T-cell (primary cell): ENCODE results near the gene UAP1L1. TPM values are rescaled to one million over a fixed set of nuclear protein-coding genes. Genes with fewer than 3 reads are reported as not detected.

ENCODE experiments used
- ATAC-seq, 4 experiments: fragments of 200-7000 bp in 3 of 4; fragments of 150-1000 bp in 1 of 4; cut with Tn5 transposase; replicated peaks in 1 of 4; 1 replicate in 3 of 4; 2 replicates in 1 of 4; pipeline ENCODE4 v1.10.0; 2021; ENCODE audit warnings: moderate library complexity in 3 of 4, mild to moderate bottlenecking in 2 of 4, moderate number of reproducible peaks in 1 of 4
- CTCF ChIA-PET, 2 donors: fragments of 300-600 bp; sonication (Branson Sonifier 250); formaldehyde crosslinking; loops; one replicate each; lab custom pipeline; 2022; ENCODE audit warnings: antibody characterized with exemption in 2 of 2; lab: Charles Lee
- POLR2A ChIA-PET, 2 donors: fragments of 300-600 bp; sonication (Branson Sonifier 250); formaldehyde crosslinking; loops; one replicate each; lab custom pipeline; 2022; ENCODE audit warnings: antibody characterized with exemption in 2 of 2; lab: Charles Lee
- DNase-seq, 35 experiments: peaks; one replicate each; pipeline versions ENCODE4 v3.0.0 to v3.0.0-alpha.2; 2013 to 2023
- H3K27ac ChIP-seq: one replicate; pipeline ENCODE4 v1.5.1; 2013; ENCODE audit warnings: low read length
- H3K27me3 ChIP-seq, 2 experiments: replicated peaks in 1 of 2; 1 replicate in 1 of 2; 2 replicates in 1 of 2; pipeline versions ENCODE4 v1.6.1 to v1.7.0; 2013; ENCODE audit warnings: low read length in 1 of 2, mixed read lengths in 1 of 2; ENCODE audit not compliant: control insufficient read depth in 2 of 2, insufficient read depth in 2 of 2; ENCODE audit errors: extremely low read depth in 1 of 2
- H3K36me3 ChIP-seq, 2 donors: 1 replicate in 1 of 2; 2 replicates in 1 of 2; pipeline versions ENCODE4 v1.6.1 to v1.7.0; 2013; ENCODE audit warnings: low read length in 1 of 2; ENCODE audit not compliant: control insufficient read depth in 2 of 2, insufficient read depth in 1 of 2; ENCODE audit errors: extremely low read depth in 1 of 2
- H3K4me1 ChIP-seq, 2 experiments: 1 replicate in 1 of 2; 2 replicates in 1 of 2; pipeline versions ENCODE4 v1.6.1 to v1.7.0; 2013; ENCODE audit warnings: low read length in 2 of 2, mixed read lengths in 1 of 2; ENCODE audit not compliant: insufficient read depth in 2 of 2, control insufficient read depth in 1 of 2; ENCODE audit errors: extremely low read depth in 1 of 2
- H3K4me3 ChIP-seq, 2 donors: 1 replicate in 1 of 2; 2 replicates in 1 of 2; pipeline versions ENCODE4 v1.5.1 to v1.7.0; 2013; ENCODE audit warnings: mild to moderate bottlenecking in 2 of 2, low read length in 1 of 2, moderate library complexity in 1 of 2; ENCODE audit not compliant: control insufficient read depth in 1 of 2; ENCODE audit errors: extremely low read depth in 1 of 2
- H3K9me3 ChIP-seq: 2 replicates; pipeline ENCODE4 v1.7.0; 2013
- H3K27ac Mint-ChIP-seq, 2 donors: one replicate each; pipeline ENCODE4 v1.8.0; 2020 to 2021; ENCODE audit warnings: mild to moderate bottlenecking in 2 of 2, mixed read lengths in 2 of 2
- H3K27me3 Mint-ChIP-seq, 2 donors: one replicate each; pipeline ENCODE4 v1.8.0; 2021 to 2022; ENCODE audit warnings: mixed read lengths in 2 of 2
- H3K36me3 Mint-ChIP-seq: one replicate; pipeline ENCODE4 v1.8.0; 2021; ENCODE audit warnings: mixed read lengths
- H3K4me1 Mint-ChIP-seq, 3 donors: one replicate each; pipeline ENCODE4 v1.8.0; 2020 to 2022; ENCODE audit warnings: mixed read lengths in 3 of 3, mild to moderate bottlenecking in 1 of 3
- H3K4me3 Mint-ChIP-seq, 3 donors: one replicate each; pipeline ENCODE4 v1.8.0; 2020 to 2022; ENCODE audit warnings: mild to moderate bottlenecking in 3 of 3, mixed read lengths in 3 of 3, moderate library complexity in 3 of 3
- H3K9me3 Mint-ChIP-seq, 3 donors: one replicate each; pipeline ENCODE4 v1.8.0; 2020 to 2022; ENCODE audit warnings: mixed read lengths in 3 of 3
- whole genome bisulfite sequencing: methylation state at CpG from one replicate; pipeline ENCODE4 v1.1.5; 2013; ENCODE audit warnings: missing lambda C conversion rate; ENCODE audit not compliant: insufficient coverage; 5-methylcytosine and 5-hydroxymethylcytosine counted together
- total RNA-seq, 35 experiments: library from RNA in 6 of 35; stranded (reverse) in 6 of 35; fragments of 120-200 nt in 1 of 35; gene quantifications; one replicate each; pipeline versions ENCODE4 v1.2.1 to v1.2.4 and lab custom pipeline; 2013 to 2026

The UAP1L1 gene
- total RNA-seq, 5 donors from 2014 or later (not counting 1 experiment from before 2014, with no cell fraction given) = 11.3 to 32.8 (median 19.3) TPM

DNA sequence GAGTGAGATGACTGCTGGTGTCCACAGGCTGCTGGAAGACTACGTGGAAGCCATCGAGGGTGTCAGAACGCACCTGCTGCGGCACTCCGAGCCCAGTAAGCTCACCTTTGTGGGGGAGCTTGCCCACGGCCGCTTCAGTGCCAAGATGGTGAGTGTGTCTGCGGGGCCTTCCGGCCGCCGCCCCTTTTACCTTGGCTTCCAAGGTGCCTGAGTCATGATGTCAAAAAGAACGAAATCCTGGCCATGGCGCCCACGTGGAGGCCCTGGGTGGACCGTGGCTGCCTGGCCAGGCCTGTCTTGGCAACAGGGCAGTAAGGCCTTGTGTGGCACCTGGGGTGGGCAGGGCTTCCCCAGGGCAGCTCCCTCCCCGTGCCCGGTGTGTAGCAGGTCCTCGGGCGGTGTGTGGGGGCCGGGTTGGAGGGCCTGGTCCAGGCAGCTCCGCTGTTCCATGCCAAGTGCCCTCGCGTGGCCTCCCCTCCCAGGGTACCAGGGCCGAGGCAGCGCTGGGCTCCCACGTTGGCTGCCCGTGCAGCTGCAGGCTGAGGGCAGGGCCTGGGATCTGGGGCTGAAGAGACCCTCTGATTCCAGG is 29.4 kb downstream of the UAP1L1 start:
- no peak overlapping the region for H3K27ac Mint-ChIP-seq
- no peak overlapping the region for H3K4me3 Mint-ChIP-seq
- Histone ChIP-seq H3K27me3 (no peaks in the 10 kb centered on the region), H3K4me1 (peaks cover 0 to 3% of the 10 kb centered on the region in 2 experiments), H3K27ac (no peak overlapping the region), H3K36me3 (peaks cover 45 to 92% of the 10 kb centered on the region in 2 donors), H3K4me3 (no peak overlapping the region), H3K9me3 (no peaks in the 10 kb centered on the region)
- ATAC-seq = no peak
- peaks cover 10% of the 10 kb centered on the region for H3K36me3 Mint-ChIP-seq
- no peaks in the 10 kb centered on the region for H3K4me1 Mint-ChIP-seq
- POLR2A ChIA-PET = no interaction called here
- DNase-seq = no peak
- no peaks in the 10 kb centered on the region for H3K9me3 Mint-ChIP-seq
- 96% methylated on average over 26 of the region's 27 CpGs for WGBS
- no peaks in the 10 kb centered on the region for H3K27me3 Mint-ChIP-seq
- CTCF ChIA-PET = no interaction called here

DNA sequence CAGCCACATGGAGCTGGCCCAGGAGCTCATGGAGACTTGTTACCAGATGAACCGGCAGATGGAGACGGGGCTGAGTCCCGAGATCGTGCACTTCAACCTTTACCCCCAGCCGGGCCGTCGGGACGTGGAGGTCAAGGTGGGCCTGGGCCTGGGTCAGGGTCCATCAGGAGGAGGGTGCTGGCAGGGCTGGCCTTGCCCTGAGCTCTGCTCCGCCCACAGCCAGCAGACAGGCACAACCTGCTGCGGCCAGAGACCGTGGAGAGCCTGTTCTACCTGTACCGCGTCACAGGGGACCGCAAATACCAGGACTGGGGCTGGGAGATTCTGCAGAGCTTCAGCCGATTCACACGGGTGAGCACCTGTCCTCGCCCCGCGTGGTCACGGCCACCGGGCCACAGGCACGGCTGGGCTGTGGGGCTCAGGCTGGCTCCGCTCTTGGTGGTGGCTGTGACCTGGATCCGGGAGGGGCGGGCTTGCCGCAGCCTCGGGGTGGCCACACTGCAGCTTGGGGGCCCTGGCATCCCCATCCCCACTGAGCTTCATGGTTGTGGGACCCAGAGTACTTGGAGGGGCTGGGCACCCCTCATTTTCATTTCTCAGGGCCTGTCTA is 30.1 kb downstream of the UAP1L1 start:
- Histone ChIP-seq H3K9me3 (no peaks in the 10 kb centered on the region), H3K36me3 (peaks cover 39 to 91% of the 10 kb centered on the region in 2 donors), H3K4me1 (peaks cover 0 to 7% of the 10 kb centered on the region in 2 experiments), H3K27me3 (no peaks in the 10 kb centered on the region), H3K4me3 (no peak overlapping the region), H3K27ac (no peak overlapping the region)
- CTCF ChIA-PET = no interaction called here
- Mint-ChIP-seq H3K4me3 (no peak overlapping the region), H3K27me3 (no peaks in the 10 kb centered on the region), H3K36me3 (peaks cover 10% of the 10 kb centered on the region), H3K4me1 (no peaks in the 10 kb centered on the region), H3K9me3 (no peaks in the 10 kb centered on the region), H3K27ac (no peak overlapping the region)
- no peak for ATAC-seq
- WGBS = 96% methylated on average over 26 of the region's 27 CpGs
- POLR2A ChIA-PET = no interaction called here
- no peak for DNase-seq

DNA sequence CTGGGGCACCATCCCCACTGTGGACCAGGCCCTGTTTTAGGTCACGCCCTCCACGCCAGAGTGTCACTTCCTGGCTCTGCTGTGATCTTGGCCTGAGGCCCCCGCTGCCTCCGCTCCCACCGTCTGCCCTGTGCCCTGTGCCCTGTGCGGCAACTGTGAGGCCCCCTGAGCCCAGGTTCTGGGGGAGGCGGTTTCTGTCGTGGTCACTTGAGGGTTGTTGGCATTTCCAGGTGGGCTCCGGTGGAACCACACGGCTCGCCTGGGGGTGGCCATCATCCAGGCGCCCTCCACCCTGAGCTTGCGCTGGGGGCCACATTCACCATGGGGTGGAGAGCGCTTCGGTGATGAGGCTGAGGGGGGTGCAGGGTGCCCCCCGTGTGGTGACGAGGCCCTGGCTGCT is 30.7 kb downstream of the UAP1L1 start:
- no peak for ATAC-seq
- H3K36me3 ChIP-seq = peaks cover 36 to 91% of the 10 kb centered on the region in 2 donors
- ChIA-PET POLR2A (no interaction called here), CTCF (no interaction called here)
- no peaks in the 10 kb centered on the region for H3K9me3 ChIP-seq
- WGBS = 97% methylated on average over 14 of the region's 17 CpGs
- Mint-ChIP-seq H3K27me3 (no peaks in the 10 kb centered on the region), H3K27ac (no peak overlapping the region), H3K4me1 (peaks cover 0 to 2% (median 0%) of the 10 kb centered on the region in 3 donors), H3K36me3 (peaks cover 10% of the 10 kb centered on the region), H3K9me3 (no peaks in the 10 kb centered on the region), H3K4me3 (no peak overlapping the region)
- no peak overlapping the region for H3K27ac ChIP-seq
- no peaks in the 10 kb centered on the region for H3K27me3 ChIP-seq
- DNase-seq = no peak
- peaks cover 0 to 13% of the 10 kb centered on the region in 2 experiments for H3K4me1 ChIP-seq
- H3K4me3 ChIP-seq = no peak overlapping the region

DNA sequence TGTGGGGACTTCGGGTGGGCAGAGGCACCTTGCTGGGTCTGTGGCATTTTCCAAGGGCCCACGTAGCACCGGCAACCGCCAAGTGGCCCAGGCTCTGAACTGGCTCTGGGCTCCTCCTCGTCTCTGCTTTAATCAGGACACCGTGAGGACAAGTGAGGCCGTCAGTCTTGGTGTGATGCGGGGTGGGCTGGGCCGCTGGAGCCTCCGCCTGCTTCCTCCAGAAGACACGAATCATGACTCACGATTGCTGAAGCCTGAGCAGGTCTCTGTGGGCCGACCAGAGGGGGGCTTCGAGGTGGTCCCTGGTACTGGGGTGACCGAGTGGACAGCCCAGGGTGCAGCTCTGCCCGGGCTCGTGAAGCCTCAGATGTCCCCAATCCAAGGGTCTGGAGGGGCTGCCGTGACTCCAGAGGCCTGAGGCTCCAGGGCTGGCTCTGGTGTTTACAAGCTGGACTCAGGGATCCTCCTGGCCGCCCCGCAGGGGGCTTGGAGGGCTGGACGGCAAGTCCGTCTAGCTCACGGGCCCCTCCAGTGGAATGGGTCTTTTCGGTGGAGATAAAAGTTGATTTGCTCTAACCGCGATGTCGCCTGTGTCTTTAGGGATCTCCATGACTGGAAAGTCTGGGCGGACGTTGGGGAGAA is 31.4 kb downstream of the UAP1L1 start:
- Mint-ChIP-seq H3K4me1 (peaks cover 5 to 7% (median 5%) of the 10 kb centered on the region in 3 donors), H3K36me3 (peaks cover 10% of the 10 kb centered on the region), H3K9me3 (no peaks in the 10 kb centered on the region), H3K27ac (no peak overlapping the region), H3K4me3 (no peak overlapping the region), H3K27me3 (no peaks in the 10 kb centered on the region)
- ChIA-PET POLR2A (interaction anchor here in 1 of 2 donors (0.7 kb wide), 1 partner anchor 213 kb away, joined by 3 read pairs; no protein-coding TSS in a partner anchor), CTCF (no interaction called here)
- Histone ChIP-seq H3K27ac (no peak overlapping the region), H3K9me3 (no peaks in the 10 kb centered on the region), H3K4me3 (no peak overlapping the region), H3K36me3 (peaks cover 30 to 86% of the 10 kb centered on the region in 2 donors), H3K27me3 (no peaks in the 10 kb centered on the region), H3K4me1 (peaks cover 0 to 19% of the 10 kb centered on the region in 2 experiments)
- WGBS = 89% methylated on average over 29 of the region's 29 CpGs
- ATAC-seq (no peak), DNase-seq (no peak)

DNA sequence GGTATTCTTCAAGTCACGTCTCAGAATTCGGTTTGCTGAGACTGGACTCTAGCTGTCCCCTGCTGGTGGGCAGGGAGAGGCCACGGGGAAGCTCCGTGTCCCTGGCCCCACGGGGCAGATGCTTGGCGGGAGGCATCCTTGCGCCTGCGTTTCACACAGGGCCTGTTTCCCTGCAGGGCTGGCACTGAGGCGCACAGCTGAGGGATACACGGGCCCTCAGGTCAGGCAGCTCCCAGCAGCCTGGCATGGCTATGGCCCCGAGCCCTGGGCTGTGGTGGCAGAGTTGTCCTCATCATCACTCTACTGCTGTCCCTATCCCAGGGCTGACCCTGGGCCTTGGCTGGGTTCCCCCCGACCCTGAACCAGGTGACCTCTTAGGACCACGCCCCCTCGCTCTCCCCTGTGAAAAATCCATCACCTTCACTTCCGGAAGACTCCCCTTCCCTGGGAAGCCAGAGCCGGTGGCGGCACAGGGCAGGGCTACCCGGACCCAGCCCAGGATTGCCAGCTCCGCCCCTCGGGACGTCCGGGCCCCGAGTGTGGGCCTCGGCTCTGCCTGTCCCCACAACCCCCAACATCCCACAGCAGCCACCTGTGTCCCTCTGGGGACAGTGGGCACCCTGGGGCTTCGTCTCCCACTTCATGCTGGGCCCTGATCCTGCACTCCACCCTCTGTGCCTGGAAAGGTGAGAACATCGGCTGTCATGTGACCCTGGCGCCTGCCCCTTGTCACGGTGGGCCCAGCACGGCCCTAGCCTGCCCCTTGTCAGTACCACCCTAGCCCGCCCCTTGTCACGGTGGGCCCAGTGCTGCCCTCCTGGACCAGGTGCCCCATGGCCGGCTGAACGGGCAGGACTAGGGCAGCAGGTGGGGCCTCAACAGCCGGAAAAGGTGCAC is 32.2 kb downstream of the UAP1L1 start:
- peaks cover 0 to 19% of the 10 kb centered on the region in 2 experiments for H3K4me1 ChIP-seq
- no peak overlapping the region for H3K27ac ChIP-seq
- WGBS = 90% methylated on average over 34 of the region's 34 CpGs
- DNase-seq (no peak), ATAC-seq (no peak)
- no peaks in the 10 kb centered on the region for H3K9me3 ChIP-seq
- H3K4me3 Mint-ChIP-seq = no peak overlapping the region
- H3K27me3 ChIP-seq = no peaks in the 10 kb centered on the region
- peaks cover 5 to 7% (median 5%) of the 10 kb centered on the region in 3 donors for H3K4me1 Mint-ChIP-seq
- no peaks in the 10 kb centered on the region for H3K27me3 Mint-ChIP-seq
- H3K36me3 ChIP-seq = peaks cover 29 to 80% of the 10 kb centered on the region in 2 donors
- ChIA-PET POLR2A (interaction anchor here in 1 of 2 donors (0.7 kb wide), 1 partner anchor 213 kb away, joined by 3 read pairs; no protein-coding TSS in a partner anchor), CTCF (no interaction called here)
- H3K4me3 ChIP-seq = no peak overlapping the region
- H3K9me3 Mint-ChIP-seq = no peaks in the 10 kb centered on the region
- H3K36me3 Mint-ChIP-seq = peaks cover 8% of the 10 kb centered on the region
- H3K27ac Mint-ChIP-seq = no peak overlapping the region
